Measurements from ENCODE around the gene SLC38A9. TPM values are rescaled to one million over a fixed set of nuclear protein-coding genes. Genes with fewer than 3 reads are reported as not detected.
"Not testable (repeated sequence)": the region's sequence is repeated elsewhere in the genome, so short reads cannot be mapped to it uniquely, and the experiment has no call there.

SLC38A9 gene
- polyA plus RNA-seq, 5 donors, result 19.9 to 41.0 (median 32.2) TPM

GRCh38 chr5:55618318-55618717 is 93.8 kb downstream of the SLC38A9 start:
- DNase-seq, result no peak

- DNase-seq, result no peak
These were observed 98.8 kb downstream of the SLC38A9 start for GRCh38 chr5:55613112-55613868.

GRCh38 chr5:55610542-55610941 is 101.6 kb downstream of the SLC38A9 start:
- no peak for DNase-seq

GRCh38 chr5:55609413-55609812 is 102.7 kb downstream of the SLC38A9 start:
- DNase-seq, result no peak

GRCh38 chr5:55608595-55609349 is 103.4 kb downstream of the SLC38A9 start:
- no peak for DNase-seq

- not testable (repeated sequence) for DNase-seq
These were observed 104.8 kb downstream of the SLC38A9 start for GRCh38 chr5:55607309-55607708.

GRCh38 chr5:55604611-55605067 is 107.5 kb downstream of the SLC38A9 start:
- DNase-seq, result no peak

- no peak for DNase-seq
These were observed 108.2 kb downstream of the SLC38A9 start for GRCh38 chr5:55603922-55604321.

- no peak for DNase-seq
These were observed 110.5 kb downstream of the SLC38A9 start for GRCh38 chr5:55601628-55602027.

- peak; percentile 79 to 80 for DNase-seq
These were observed 110.9 kb downstream of the SLC38A9 start for GRCh38 chr5:55601204-55601618.

GRCh38 chr5:55600497-55601203 is 111.5 kb downstream of the SLC38A9 start:
- no peak for DNase-seq

GRCh38 chr5:55600086-55600485 is 112.0 kb downstream of the SLC38A9 start:
- no peak for DNase-seq

- no peak for DNase-seq
These were observed 112.7 kb downstream of the SLC38A9 start for GRCh38 chr5:55599148-55600050.

- peak; percentile 83 to 88 for DNase-seq
These were observed 114.8 kb downstream of the SLC38A9 start for GRCh38 chr5:55597014-55597981.

- DNase-seq, result no peak
These were observed 117.5 kb downstream of the SLC38A9 start for GRCh38 chr5:55594671-55595070.

- DNase-seq, result no peak
These were observed 119.0 kb downstream of the SLC38A9 start for GRCh38 chr5:55593115-55593472.

- DNase-seq, result no peak
These were observed 119.6 kb downstream of the SLC38A9 start for GRCh38 chr5:55592388-55593114.

- no peak for DNase-seq
These were observed 120.4 kb downstream of the SLC38A9 start for GRCh38 chr5:55591686-55592085.

- DNase-seq, result no peak
These were observed 126.9 kb downstream of the SLC38A9 start for GRCh38 chr5:55585206-55585610.

All from right lung (tissue), 5 donors.